H1 (cell line): ENCODE results near the gene SNED1. TPM values are rescaled to one million over a fixed set of nuclear protein-coding genes. Genes with fewer than 3 reads are reported as not detected.

Source experiments
- CTCF ChIA-PET: fragments of 300-600 bp; sonication (Branson Sonifier 250); formaldehyde crosslinking; loops from one replicate; lab custom pipeline; 2021; ENCODE audit not compliant: partially characterized antibody; lab: Charles Lee
- POLR2A ChIA-PET: fragments of 300-600 bp; sonication (Branson Sonifier 250); formaldehyde crosslinking; loops from one replicate; lab custom pipeline; 2021; ENCODE audit warnings: inconsistent platforms; ENCODE audit not compliant: partially characterized antibody; lab: Charles Lee
- DNase-seq, 2 experiments: peaks; one replicate each; pipeline versions ENCODE4 v3.0.0 to v3.0.0-alpha.2; 2010 to 2022; ENCODE audit warnings: low spot score in 2 of 2, low read depth in 1 of 2, mixed read lengths in 1 of 2
- FAIRE-seq: peaks from 2 replicates; lab custom pipeline; 2011; peaks lifted over from hg19 to GRCh38; lab: Jason Lieb, UNC
- H2AFZ ChIP-seq: 2 replicates; pipeline ENCODE4 v1.8.1; 2012; ENCODE audit warnings: low read length, inconsistent platforms
- H2AK5ac ChIP-seq: 2 replicates; pipeline ENCODE4 v1.6.1; 2013; ENCODE audit warnings: low read depth, low read length
- H2BK120ac ChIP-seq: replicated peaks from 2 replicates; pipeline ENCODE3; 2013; ENCODE audit warnings: low read depth, low read length, inconsistent platforms
- H2BK12ac ChIP-seq: 2 replicates; pipeline ENCODE4 v1.6.1; 2013; ENCODE audit warnings: low read depth, low read length
- H2BK15ac ChIP-seq: 2 replicates; pipeline ENCODE4 v1.6.1; 2013; ENCODE audit warnings: low read length
- H2BK20ac ChIP-seq: 2 replicates; pipeline ENCODE4 v1.6.1; 2013; ENCODE audit warnings: low read length
- H2BK5ac ChIP-seq: 2 replicates; pipeline ENCODE4 v1.6.1; 2013; ENCODE audit warnings: low read depth, low read length
- H3K14ac ChIP-seq: 2 replicates; pipeline ENCODE4 v1.6.1; 2013; ENCODE audit warnings: inconsistent platforms; ENCODE audit not compliant: insufficient read length
- H3K18ac ChIP-seq: 2 replicates; pipeline ENCODE4 v1.6.1; 2013; ENCODE audit warnings: low read length; ENCODE audit errors: extremely low read depth
- H3K23ac ChIP-seq: 2 replicates; pipeline ENCODE4 v1.6.1; 2013; ENCODE audit warnings: inconsistent platforms; ENCODE audit not compliant: insufficient read length
- H3K23me2 ChIP-seq: 2 replicates; pipeline ENCODE4 v1.6.1; 2013; ENCODE audit warnings: low read depth, low read length
- H3K27ac ChIP-seq: 2 replicates; pipeline ENCODE4 v1.6.1; 2011; ENCODE audit warnings: low read depth, low read length, inconsistent platforms
- H3K27me3 ChIP-seq, 4 experiments: replicated peaks in 1 of 4; 1 replicate in 1 of 4; 2 replicates in 3 of 4; pipeline versions ENCODE4 v1.6.1 to v1.8.1; 2011 to 2013; ENCODE audit warnings: low read length in 3 of 4, mild to moderate bottlenecking in 3 of 4, inconsistent platforms in 2 of 4, mixed read lengths in 2 of 4, moderate library complexity in 1 of 4; ENCODE audit not compliant: control insufficient read depth in 3 of 4, insufficient read depth in 3 of 4; ENCODE audit errors: extremely low read depth in 1 of 4
- H3K36me3 ChIP-seq, 4 experiments: 2 replicates each; pipeline versions ENCODE4 v1.6.1 to v1.8.1; 2011 to 2013; ENCODE audit warnings: mild to moderate bottlenecking in 4 of 4, low read length in 3 of 4, moderate library complexity in 2 of 4, control low read depth in 1 of 4, inconsistent platforms in 1 of 4; ENCODE audit not compliant: insufficient read depth in 4 of 4, control insufficient read depth in 2 of 4
- H3K4ac ChIP-seq: replicated peaks from 2 replicates; pipeline ENCODE3; 2013; ENCODE audit warnings: low read length, low read depth, mixed read lengths, inconsistent platforms; ENCODE audit not compliant: insufficient read length
- H3K4me1 ChIP-seq, 4 experiments: replicated peaks in 1 of 4; 1 replicate in 1 of 4; 2 replicates in 3 of 4; pipeline versions ENCODE4 v1.6.1 to v1.8.1; 2011 to 2013; ENCODE audit warnings: low read length in 3 of 4, inconsistent platforms in 2 of 4, mixed read lengths in 1 of 4; ENCODE audit not compliant: insufficient read depth in 4 of 4, control insufficient read depth in 3 of 4
- H3K4me2 ChIP-seq, 2 experiments: 2 replicates each; pipeline versions ENCODE4 v1.6.1 to v1.8.1; 2011 to 2013; ENCODE audit warnings: low read depth in 2 of 2, low read length in 2 of 2, control low read depth in 1 of 2, inconsistent platforms in 1 of 2, mild to moderate bottlenecking in 1 of 2; ENCODE audit not compliant: insufficient read depth in 1 of 2
- H3K4me3 ChIP-seq, 4 experiments: fragments of 200-600, 300-600 bp in 1 of 4; sonication (generic), shearing (Covaris generic), sonication (Bioruptor Twin) in 1 of 4; 2 replicates each; pipeline versions ENCODE4 v1.5.1 to v1.8.1; 2011 to 2016; ENCODE audit warnings: low read length in 4 of 4, low read depth in 3 of 4, control low read depth in 2 of 4, inconsistent platforms in 2 of 4, mild to moderate bottlenecking in 2 of 4, mixed read lengths in 1 of 4, moderate library complexity in 1 of 4; ENCODE audit not compliant: insufficient read depth in 2 of 4; ENCODE audit errors: extremely low read depth in 1 of 4
- H3K56ac ChIP-seq: replicated peaks from 2 replicates; pipeline ENCODE3; 2013; ENCODE audit warnings: low read depth, mild to moderate bottlenecking, mixed read lengths, low read length, inconsistent platforms; ENCODE audit not compliant: insufficient read length
- H3K79me1 ChIP-seq: 2 replicates; pipeline ENCODE4 v1.6.1; 2013; ENCODE audit warnings: low read depth, low read length, control low read depth
- H3K79me2 ChIP-seq, 2 experiments: 2 replicates each; pipeline versions ENCODE4 v1.6.1 to v1.8.1; 2012 to 2013; ENCODE audit warnings: low read length in 2 of 2, mild to moderate bottlenecking in 2 of 2, inconsistent platforms in 1 of 2; ENCODE audit not compliant: insufficient read depth in 2 of 2, control insufficient read depth in 1 of 2
- H3K9ac ChIP-seq, 4 experiments: replicated peaks in 1 of 4; 1 replicate in 1 of 4; 2 replicates in 3 of 4; pipeline versions ENCODE4 v1.6.1 to v1.8.1; 2011 to 2013; ENCODE audit warnings: low read depth in 3 of 4, low read length in 3 of 4, control low read depth in 2 of 4, mild to moderate bottlenecking in 2 of 4, moderate library complexity in 2 of 4, inconsistent platforms in 1 of 4; ENCODE audit errors: extremely low read depth in 1 of 4
- H3K9me3 ChIP-seq, 2 experiments: 2 replicates each; pipeline versions ENCODE4 v1.6.1 to v1.8.1; 2012 to 2013; ENCODE audit warnings: mild to moderate bottlenecking in 2 of 2, moderate library complexity in 2 of 2, control low read depth in 1 of 2, inconsistent platforms in 1 of 2, low read depth in 1 of 2, low read length in 1 of 2, mixed read lengths in 1 of 2; ENCODE audit not compliant: insufficient read depth in 2 of 2
- H4K20me1 ChIP-seq, 2 experiments: replicated peaks in 1 of 2; 2 replicates each; pipeline versions ENCODE3 to v1.8.1; 2011 to 2013; ENCODE audit warnings: inconsistent platforms in 2 of 2, low read length in 2 of 2, mild to moderate bottlenecking in 1 of 2; ENCODE audit not compliant: insufficient read depth in 2 of 2, control insufficient read depth in 1 of 2
- H4K5ac ChIP-seq: 2 replicates; pipeline ENCODE4 v1.6.1; 2013; ENCODE audit warnings: low read length, low read depth, mixed read lengths, inconsistent platforms; ENCODE audit not compliant: insufficient read length
- H4K8ac ChIP-seq: 2 replicates; pipeline ENCODE4 v1.8.0; 2013; ENCODE audit warnings: mild to moderate bottlenecking, moderate library complexity, low read length, inconsistent platforms; ENCODE audit not compliant: insufficient read depth; ENCODE audit errors: extremely low read depth
- H4K91ac ChIP-seq: replicated peaks from 2 replicates; pipeline ENCODE3; 2013; ENCODE audit warnings: low read length, mixed read lengths, inconsistent platforms; ENCODE audit not compliant: insufficient read length
- ATF2 ChIP-seq: IDR thresholded peaks from 2 replicates; pipeline ENCODE4 v1.6.1; 2012; ENCODE audit warnings: low read length, inconsistent platforms
- BACH1 ChIP-seq: IDR thresholded peaks from 2 replicates; pipeline ENCODE4 v1.6.1; 2012; ENCODE audit warnings: low read length, improper control_type of control experiment
- BCL11A ChIP-seq, 2 experiments: IDR thresholded peaks; one replicate each; pipeline ENCODE4 v1.6.1; 2011; ENCODE audit warnings: low read depth in 2 of 2, low read length in 2 of 2, mild to moderate bottlenecking in 2 of 2
- BRCA1 ChIP-seq: IDR thresholded peaks from 2 replicates; pipeline ENCODE4 v1.6.1; 2012; ENCODE audit warnings: low read depth, low read length, improper control_type of control experiment
- NANOG ChIP-seq: IDR thresholded peaks from 2 replicates; pipeline ENCODE4 v1.6.1; 2011; ENCODE audit warnings: low read length, low read depth, mild to moderate bottlenecking, inconsistent platforms; ENCODE audit not compliant: insufficient read depth, poor library complexity, severe bottlenecking
- NRF1 ChIP-seq: IDR thresholded peaks from 2 replicates; pipeline ENCODE4 v1.6.1; 2011; ENCODE audit warnings: mild to moderate bottlenecking, low read depth, low read length, improper control_type of control experiment
- POLR2A ChIP-seq, 2 experiments: IDR thresholded peaks; 1 replicate in 1 of 2; 2 replicates in 1 of 2; pipeline ENCODE4 v1.6.1; 2011; ENCODE audit warnings: low read depth in 2 of 2, low read length in 2 of 2, mild to moderate bottlenecking in 2 of 2; ENCODE audit errors: control extremely low read depth in 1 of 2
- POU5F1 ChIP-seq: IDR thresholded peaks from 2 replicates; pipeline ENCODE4 v1.6.1; 2011; ENCODE audit warnings: low read depth, mild to moderate bottlenecking, low read length, moderate library complexity
- SIN3A ChIP-seq, 2 experiments: IDR thresholded peaks in 1 of 2; conservative IDR thresholded peaks in 1 of 2; 2 replicates each; pipeline ENCODE4 v1.6.1; 2011 to 2012; ENCODE audit warnings: low read length in 2 of 2, improper control_type of control experiment in 1 of 2, low read depth in 1 of 2, mild to moderate bottlenecking in 1 of 2
- SP2 ChIP-seq: IDR thresholded peaks from 2 replicates; pipeline ENCODE4 v1.6.1; 2012; ENCODE audit warnings: mild to moderate bottlenecking, low read length, inconsistent platforms
- SRF ChIP-seq: IDR thresholded peaks from 2 replicates; pipeline ENCODE4 v1.6.1; 2011; ENCODE audit warnings: mild to moderate bottlenecking, low read depth, low read length, moderate library complexity
- TBP ChIP-seq: IDR thresholded peaks from 2 replicates; pipeline ENCODE4 v1.6.1; 2011; ENCODE audit warnings: low read depth, low read length, improper control_type of control experiment
- TEAD4 ChIP-seq: IDR thresholded peaks from 2 replicates; pipeline ENCODE4 v1.6.1; 2012; ENCODE audit warnings: low read depth, low read length, inconsistent platforms, mixed read lengths
- whole genome bisulfite sequencing, 2 experiments: shearing (Covaris generic) in 1 of 2; methylation state at CpG; one replicate each; pipeline versions ENCODE4 v1.1.6 to v1.1.7; 2013 to 2015; ENCODE audit warnings: low lambda C conversion rate in 2 of 2, mixed read lengths in 2 of 2, inconsistent platforms in 1 of 2, low coverage in 1 of 2, missing lambda C conversion rate in 1 of 2; ENCODE audit not compliant: insufficient replicate concordance in 2 of 2, insufficient coverage in 1 of 2, insufficient read length in 1 of 2; ENCODE audit errors: extremely low coverage in 1 of 2, missing lambda C conversion rate in 1 of 2; 5-methylcytosine and 5-hydroxymethylcytosine counted together
- polyA plus RNA-seq, 7 experiments: library from polyadenylated mRNA; depleted of rRNA in 3 of 7; stranded (reverse) in 5 of 7; unstranded in 2 of 7; fragments of >200 nt in 5 of 7; fragments of 200-250 nt in 2 of 7; gene quantifications; 1 replicate in 5 of 7; 2 replicates in 1 of 7; 4 replicates in 1 of 7; pipeline versions ENCODE4 v1.2.1 to v1.2.3, GENCODE V29; 2011 to 2013; ENCODE audit warnings: missing spikeins in 2 of 7, mixed read lengths in 2 of 7
- total RNA-seq: library from RNA; stranded (reverse); fragmentation: NEBNext Ultra II Directional; extraction: Animal tissue kit (Norgen Biotek cat#: 25700); gene quantifications from 2 replicates; pipeline ENCODE4 v1.2.1, GENCODE V29; 2021

Gene SNED1
- total and polyA plus RNA-seq, 2 of the 8 experiments (the other 6 are each of a cell fraction or from before 2014, with no cell fraction given), result 1.9 TPM

- 0 out of 2 replicates have a peak, but pooled peaks cover 4% of the 10 kb centered on the region for H3K79me1 ChIP-seq
- H3K23me2 ChIP-seq, result peaks cover 3% of the 10 kb centered on the region; the same call in 1 of the 2 replicates
- H3K79me2 ChIP-seq, result peaks cover 0 to 26% of the 10 kb centered on the region in 2 experiments; a peak in 2 of 4 replicates
- no peak overlapping the region for H3K4ac ChIP-seq
- H3K27ac ChIP-seq, result no peak overlapping the region
- no peak overlapping the region for H3K56ac ChIP-seq
- 0 out of 2 replicates have a peak overlapping the region, but pooled peaks have one; percentile 92 for H2AFZ ChIP-seq
- CTCF ChIA-PET, result no interaction called here
- H2BK5ac ChIP-seq, result no peak overlapping the region
- no peaks in the 10 kb centered on the region for H3K9me3 ChIP-seq
- H4K20me1 ChIP-seq, result peaks cover 0 to 11% of the 10 kb centered on the region in 2 experiments
- H2BK15ac ChIP-seq, result no peak overlapping the region
- H3K23ac ChIP-seq, result no peak overlapping the region
- POLR2A ChIA-PET, result interaction anchor here (0.7 to 2.2 kb wide), 5 partner anchors 10 to 1830 kb away, joined by 3 to 10 read pairs (median 4); partner anchors contain the start of genes PASK and PPP1R7
- peaks cover 0 to 17% (median 7%) of the 10 kb centered on the region in 4 experiments; a peak in 6 of 8 replicates for H3K36me3 ChIP-seq
- peak overlapping the region in 1 of 4 experiments; percentile 76; a peak in 1 of 7 replicates for H3K9ac ChIP-seq
- peak overlapping the region; percentile 69 to 78 for H3K4me2 ChIP-seq
- H3K4me1 ChIP-seq, result peaks cover 0 to 5% (median 0%) of the 10 kb centered on the region in 4 experiments; a peak in 2 of 7 replicates
- H4K8ac ChIP-seq, result no peak overlapping the region
- 63% methylated on average over 5 of the region's 5 CpGs; no CpG with 5 or more reads in 1 of the 2 experiments for WGBS, 2 experiments
- no peak overlapping the region for H2BK120ac ChIP-seq
- no peak overlapping the region for H4K91ac ChIP-seq
- FAIRE-seq (no peak), DNase-seq (no peak)
- no peak overlapping the region for H2AK5ac ChIP-seq
- no peak overlapping the region for H2BK20ac ChIP-seq
- H3K27me3 ChIP-seq, result no peaks in the 10 kb centered on the region
- no peak overlapping the region for H3K14ac ChIP-seq
- no peak overlapping the region for H4K5ac ChIP-seq
- H3K18ac ChIP-seq, result no peak overlapping the region
- H3K4me3 ChIP-seq, result peak overlapping the region; percentile 85 to 94 (median 92)
- H2BK12ac ChIP-seq, result no peak overlapping the region
- TF ChIP-seq SP2 (no peak), SRF (no peak), ATF2 (no peak), TBP (no peak), BCL11A (IDR thresholded peaks at IDR 0.05; ENCODE audit: low read depth in 2 of 2, low read length in 2 of 2) (no peak), POU5F1 (no peak), BACH1 (no peak), NANOG (no peak), POLR2A (IDR thresholded peaks at IDR 0.05; ENCODE audit: control extremely low read depth in 1 of 2, low read depth in 2 of 2, low read length in 2 of 2) (no peak), TEAD4 (no peak), NRF1 (no peak), BRCA1 (no peak), SIN3A (conservative IDR thresholded peaks at IDR 0.05 in 1 of 2, IDR thresholded peaks at IDR 0.05 in 1 of 2; ENCODE audit: low read depth in 1 of 2, low read length in 2 of 2) (no peak)
These were observed 104.8 kb downstream of the SNED1 start for GRCh38 chr2:241103176-241103595.
